GM19043 (cell line): ENCODE data around the gene SMARCA2.

ENCODE experiments used
- ATAC-seq: cut with Tn5 transposase; IDR thresholded peaks from one replicate; pipeline ENCODE4 v1.9.1; 2021; ENCODE audit warnings: low read depth; ENCODE audit not compliant: unreplicated experiment

The SMARCA2 gene

GRCh38 chr9:2015581-2016407, 647 bp downstream of the SMARCA2 start:
- ATAC-seq: no peak

GRCh38 chr9:2016408-2017330, 1.5 kb downstream of the SMARCA2 start:
- ATAC-seq: no peak

GRCh38 chr9:2017331-2018161, 2.4 kb downstream of the SMARCA2 start:
- ATAC-seq: peak; percentile 26

- no peak for ATAC-seq
These were observed 3.1 kb downstream of the SMARCA2 start for GRCh38 chr9:2018162-2018643.

- ATAC-seq: no peak
These were observed 3.8 kb downstream of the SMARCA2 start for GRCh38 chr9:2018764-2019558.

GRCh38 chr9:2019723-2020122, 4.6 kb downstream of the SMARCA2 start:
- ATAC-seq: no peak

- ATAC-seq: no peak
These were observed 6.6 kb downstream of the SMARCA2 start for GRCh38 chr9:2021731-2022130.

- ATAC-seq: no peak
These were observed 7.4 kb downstream of the SMARCA2 start for GRCh38 chr9:2022560-2022959.

GRCh38 chr9:2023042-2023441, 7.9 kb downstream of the SMARCA2 start:
- ATAC-seq: peak; percentile 3

- ATAC-seq: peak; percentile 71
These were observed 8.4 kb downstream of the SMARCA2 start for GRCh38 chr9:2023532-2023931.

- ATAC-seq: no peak
These were observed 10.0 kb downstream of the SMARCA2 start for GRCh38 chr9:2024888-2025782.

- no peak for ATAC-seq
These were observed 11.3 kb downstream of the SMARCA2 start for GRCh38 chr9:2026220-2026997.

- no peak for ATAC-seq
These were observed 12.5 kb downstream of the SMARCA2 start for GRCh38 chr9:2027543-2028160.

GRCh38 chr9:2028888-2029287, 13.7 kb downstream of the SMARCA2 start:
- ATAC-seq: no peak

GRCh38 chr9:2029666-2030170, 14.6 kb downstream of the SMARCA2 start:
- ATAC-seq: no peak

- ATAC-seq: no peak
These were observed 17.1 kb downstream of the SMARCA2 start for GRCh38 chr9:2032234-2032633.

GRCh38 chr9:2036844-2037243, 21.7 kb downstream of the SMARCA2 start:
- ATAC-seq: no peak
